ENCODE measurements around the gene HIVEP3.

The HIVEP3 gene

DNA sequence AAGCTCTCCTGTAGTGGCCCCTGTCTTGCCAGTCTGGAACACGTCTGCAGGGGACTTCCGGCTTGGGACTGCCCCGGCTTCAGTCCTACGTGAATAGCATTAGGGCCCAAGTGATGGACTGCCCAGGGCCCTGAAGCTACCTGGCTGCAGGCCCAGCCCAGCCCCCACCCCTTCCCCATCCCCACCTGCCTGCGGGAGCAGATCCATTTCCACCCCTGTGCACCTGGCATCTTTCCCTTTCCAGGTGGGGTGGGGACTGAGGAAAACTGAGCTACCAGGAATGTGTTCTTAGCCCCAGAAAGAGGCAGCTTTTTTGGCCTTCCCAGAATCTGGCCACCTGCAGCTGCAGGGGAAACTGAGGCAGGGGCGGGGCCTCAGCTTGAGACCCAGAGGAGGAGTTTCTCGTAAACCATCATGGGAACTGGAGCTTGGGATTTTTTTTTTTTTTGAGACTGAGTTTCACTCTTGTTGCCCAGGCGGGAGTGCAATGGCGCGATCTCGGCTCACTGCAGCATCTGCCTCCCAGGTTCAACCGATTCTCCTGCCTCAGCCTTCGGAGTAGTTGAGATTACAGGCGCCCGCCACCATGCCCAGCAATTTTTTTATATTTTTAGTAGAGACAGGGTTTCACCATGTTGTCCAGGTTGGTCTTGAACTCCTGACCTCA is 437.5 kb downstream of the HIVEP3 start:
- H3K27me3 ChIP-seq (ENCODE audit: control insufficient read depth, insufficient read depth, low read length): no peaks in the 10 kb centered on the region
- no peak overlapping the region for H3K4me3 ChIP-seq (ENCODE audit: low read depth, low read length)
- H3K9me3 ChIP-seq (ENCODE audit: control insufficient read depth, insufficient read depth, low read length): no peaks in the 10 kb centered on the region
- H3K4me1 ChIP-seq (ENCODE audit: control insufficient read depth, insufficient read depth, low read length): peaks cover 11% of the 10 kb centered on the region
- H3K36me3 ChIP-seq (ENCODE audit: control insufficient read depth, insufficient read depth, low read length): no peaks in the 10 kb centered on the region
- H3K27ac ChIP-seq (ENCODE audit: low read depth, low read length): no peak overlapping the region
- H3K9ac ChIP-seq (ENCODE audit: low read depth, low read length): no peak overlapping the region

- Histone ChIP-seq H3K9me3 (ENCODE audit: control insufficient read depth, insufficient read depth, low read length) (no peaks in the 10 kb centered on the region), H3K9ac (ENCODE audit: low read depth, low read length) (no peak overlapping the region), H3K4me1 (ENCODE audit: control insufficient read depth, insufficient read depth, low read length) (peaks cover 3% of the 10 kb centered on the region), H3K36me3 (ENCODE audit: control insufficient read depth, insufficient read depth, low read length) (no peaks in the 10 kb centered on the region), H3K27ac (ENCODE audit: low read depth, low read length) (no peak overlapping the region), H3K27me3 (ENCODE audit: control insufficient read depth, insufficient read depth, low read length) (no peaks in the 10 kb centered on the region), H3K4me3 (ENCODE audit: low read depth, low read length) (no peak overlapping the region)
These were observed 438.3 kb downstream of the HIVEP3 start for GRCh38 chr1:41480204-41481108.

GRCh38 chr1:41479808-41480160 is 438.9 kb downstream of the HIVEP3 start:
- H3K27me3 ChIP-seq (ENCODE audit: control insufficient read depth, insufficient read depth, low read length): no peaks in the 10 kb centered on the region
- no peaks in the 10 kb centered on the region for H3K36me3 ChIP-seq (ENCODE audit: control insufficient read depth, insufficient read depth, low read length)
- H3K27ac ChIP-seq (ENCODE audit: low read depth, low read length): no peak overlapping the region
- no peak overlapping the region for H3K4me3 ChIP-seq (ENCODE audit: low read depth, low read length)
- H3K9ac ChIP-seq (ENCODE audit: low read depth, low read length): no peak overlapping the region
- H3K4me1 ChIP-seq (ENCODE audit: control insufficient read depth, insufficient read depth, low read length): peaks cover 4% of the 10 kb centered on the region; the same call in 1 of the 2 replicates
- H3K9me3 ChIP-seq (ENCODE audit: control insufficient read depth, insufficient read depth, low read length): no peaks in the 10 kb centered on the region

GRCh38 chr1:41479000-41479807 is 439.5 kb downstream of the HIVEP3 start:
- no peaks in the 10 kb centered on the region for H3K36me3 ChIP-seq (ENCODE audit: control insufficient read depth, insufficient read depth, low read length)
- no peaks in the 10 kb centered on the region for H3K27me3 ChIP-seq (ENCODE audit: control insufficient read depth, insufficient read depth, low read length)
- H3K4me3 ChIP-seq (ENCODE audit: low read depth, low read length): no peak overlapping the region
- no peak overlapping the region for H3K27ac ChIP-seq (ENCODE audit: low read depth, low read length)
- no peaks in the 10 kb centered on the region for H3K9me3 ChIP-seq (ENCODE audit: control insufficient read depth, insufficient read depth, low read length)
- no peak overlapping the region for H3K9ac ChIP-seq (ENCODE audit: low read depth, low read length)
- peaks cover 5% of the 10 kb centered on the region; the same call in 1 of the 2 replicates for H3K4me1 ChIP-seq (ENCODE audit: control insufficient read depth, insufficient read depth, low read length)

- no peaks in the 10 kb centered on the region for H3K27me3 ChIP-seq (ENCODE audit: control insufficient read depth, insufficient read depth, low read length)
- H3K9ac ChIP-seq (ENCODE audit: low read depth, low read length): no peak overlapping the region
- H3K36me3 ChIP-seq (ENCODE audit: control insufficient read depth, insufficient read depth, low read length): no peaks in the 10 kb centered on the region
- peaks cover 5% of the 10 kb centered on the region; the same call in 1 of the 2 replicates for H3K4me1 ChIP-seq (ENCODE audit: control insufficient read depth, insufficient read depth, low read length)
- H3K4me3 ChIP-seq (ENCODE audit: low read depth, low read length): no peak overlapping the region
- no peak overlapping the region for H3K27ac ChIP-seq (ENCODE audit: low read depth, low read length)
- no peaks in the 10 kb centered on the region for H3K9me3 ChIP-seq (ENCODE audit: control insufficient read depth, insufficient read depth, low read length)
These were observed 440.5 kb downstream of the HIVEP3 start for GRCh38 chr1:41478118-41478748.

DNA sequence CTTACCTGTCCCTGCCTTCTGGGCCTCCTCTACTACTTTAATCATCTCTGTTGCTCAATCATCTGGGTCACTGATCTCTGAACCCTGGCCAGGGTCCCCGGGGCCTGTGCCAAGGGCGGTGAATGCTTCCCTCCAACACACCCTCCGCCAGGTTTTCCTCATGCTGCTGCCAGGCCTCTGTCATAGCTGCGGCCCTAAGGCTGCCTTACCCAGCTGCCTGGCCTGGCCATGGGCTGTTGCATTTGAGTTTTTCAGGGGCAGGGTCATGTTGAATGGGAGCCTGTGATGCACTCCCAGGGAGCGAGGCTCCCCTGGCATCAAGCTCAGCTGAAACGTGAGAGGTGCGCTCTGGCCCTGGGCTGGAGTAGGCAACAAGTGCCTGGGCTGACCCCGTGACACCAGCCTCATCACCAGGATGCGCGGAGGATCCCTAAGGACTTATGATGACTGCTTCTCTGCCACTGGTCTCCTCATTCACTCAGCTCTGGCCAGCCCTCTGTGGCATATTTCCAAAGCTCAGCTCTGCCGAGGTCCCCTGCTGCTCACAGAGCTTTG is 441.8 kb downstream of the HIVEP3 start:
- H3K4me1 ChIP-seq (ENCODE audit: control insufficient read depth, insufficient read depth, low read length): peaks cover 5% of the 10 kb centered on the region; the same call in 1 of the 2 replicates
- H3K9me3 ChIP-seq (ENCODE audit: control insufficient read depth, insufficient read depth, low read length): no peaks in the 10 kb centered on the region
- no peaks in the 10 kb centered on the region for H3K36me3 ChIP-seq (ENCODE audit: control insufficient read depth, insufficient read depth, low read length)
- H3K27ac ChIP-seq (ENCODE audit: low read depth, low read length): no peak overlapping the region
- H3K9ac ChIP-seq (ENCODE audit: low read depth, low read length): no peak overlapping the region
- no peaks in the 10 kb centered on the region for H3K27me3 ChIP-seq (ENCODE audit: control insufficient read depth, insufficient read depth, low read length)
- no peak overlapping the region for H3K4me3 ChIP-seq (ENCODE audit: low read depth, low read length)

GRCh38 chr1:41475859-41476567 is 442.7 kb downstream of the HIVEP3 start:
- Histone ChIP-seq H3K36me3 (ENCODE audit: control insufficient read depth, insufficient read depth, low read length) (no peaks in the 10 kb centered on the region), H3K27ac (ENCODE audit: low read depth, low read length) (no peak overlapping the region), H3K4me1 (ENCODE audit: control insufficient read depth, insufficient read depth, low read length) (peaks cover 5% of the 10 kb centered on the region; the same call in 1 of the 2 replicates), H3K27me3 (ENCODE audit: control insufficient read depth, insufficient read depth, low read length) (no peaks in the 10 kb centered on the region), H3K4me3 (ENCODE audit: low read depth, low read length) (no peak overlapping the region), H3K9ac (ENCODE audit: low read depth, low read length) (no peak overlapping the region), H3K9me3 (ENCODE audit: control insufficient read depth, insufficient read depth, low read length) (no peaks in the 10 kb centered on the region)

- no peak overlapping the region for H3K9ac ChIP-seq (ENCODE audit: low read depth, low read length)
- H3K36me3 ChIP-seq (ENCODE audit: control insufficient read depth, insufficient read depth, low read length): no peaks in the 10 kb centered on the region
- H3K4me1 ChIP-seq (ENCODE audit: control insufficient read depth, insufficient read depth, low read length): peaks cover 5% of the 10 kb centered on the region; the same call in 1 of the 2 replicates
- H3K9me3 ChIP-seq (ENCODE audit: control insufficient read depth, insufficient read depth, low read length): no peaks in the 10 kb centered on the region
- no peak overlapping the region for H3K27ac ChIP-seq (ENCODE audit: low read depth, low read length)
- no peaks in the 10 kb centered on the region for H3K27me3 ChIP-seq (ENCODE audit: control insufficient read depth, insufficient read depth, low read length)
- no peak overlapping the region for H3K4me3 ChIP-seq (ENCODE audit: low read depth, low read length)
These were observed 443.4 kb downstream of the HIVEP3 start for GRCh38 chr1:41475346-41475745.

GRCh38 chr1:41474490-41475271 is 444.0 kb downstream of the HIVEP3 start:
- peaks cover 5% of the 10 kb centered on the region; the same call in 1 of the 2 replicates for H3K4me1 ChIP-seq (ENCODE audit: control insufficient read depth, insufficient read depth, low read length)
- H3K27ac ChIP-seq (ENCODE audit: low read depth, low read length): no peak overlapping the region
- no peaks in the 10 kb centered on the region for H3K27me3 ChIP-seq (ENCODE audit: control insufficient read depth, insufficient read depth, low read length)

More at GRCh38 chr1:41474490-41475271, 444.0 kb downstream of the HIVEP3 start:
- Histone ChIP-seq H3K4me3 (ENCODE audit: low read depth, low read length) (no peak overlapping the region), H3K9me3 (ENCODE audit: control insufficient read depth, insufficient read depth, low read length) (no peaks in the 10 kb centered on the region), H3K36me3 (ENCODE audit: control insufficient read depth, insufficient read depth, low read length) (no peaks in the 10 kb centered on the region), H3K9ac (ENCODE audit: low read depth, low read length) (no peak overlapping the region)
